Measurements from ENCODE around the gene SMPD3. TPM values are rescaled to one million over a fixed set of nuclear protein-coding genes. Genes with fewer than 3 reads are reported as not detected.

The SMPD3 gene
- total and polyA plus RNA-seq, 2 of the 8 experiments (the other 6 are each of a cell fraction or from before 2014, with no cell fraction given): 0.39 to 1.3 TPM

DNA sequence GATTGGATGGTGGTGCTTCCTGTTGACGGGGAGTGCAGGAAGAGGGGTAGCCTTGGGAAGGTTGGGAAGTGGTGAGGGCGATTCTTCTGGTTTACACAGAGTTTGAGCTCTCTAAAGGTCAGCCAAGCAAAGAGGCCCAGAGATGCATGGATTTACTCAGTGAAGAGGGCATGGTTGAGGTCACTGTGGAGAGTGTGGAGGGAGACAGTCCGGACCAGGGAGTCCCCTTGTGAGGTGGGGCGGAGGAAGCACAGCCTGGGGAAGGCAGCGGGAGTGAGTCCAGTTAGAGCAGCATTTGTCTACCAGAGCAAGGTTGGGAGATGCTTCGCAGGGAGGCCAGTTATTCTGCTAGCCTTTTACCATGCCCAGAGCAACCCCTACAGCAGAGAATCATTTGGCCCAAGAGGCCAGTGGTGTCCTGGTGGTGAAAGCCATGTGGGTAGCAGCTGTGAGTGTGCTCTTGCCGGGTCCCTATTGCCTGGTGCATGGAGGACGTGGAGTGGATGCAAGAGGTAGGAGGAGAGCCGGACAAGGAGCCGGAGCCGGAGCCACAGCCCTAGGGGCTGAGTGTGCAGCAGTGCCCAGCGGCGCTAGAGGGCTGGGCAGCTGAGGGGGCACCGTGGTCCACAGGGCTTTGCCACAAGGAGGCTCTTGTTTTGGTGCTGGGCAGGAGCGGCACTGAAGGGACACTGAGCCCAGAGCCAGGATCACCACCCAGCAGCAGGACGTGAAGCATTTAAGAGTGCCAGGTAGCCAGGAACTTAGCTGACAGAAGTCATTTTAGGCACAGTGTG, 109.8 kb downstream of the SMPD3 start:
- TF ChIP-seq KDM1A (IDR thresholded peaks at IDR 0.05; ENCODE audit: borderline replicate concordance, low read length) (no peak), BCL11A (IDR thresholded peaks at IDR 0.05; ENCODE audit: low read depth in 2 of 2, low read length in 2 of 2) (no peak), JUN (IDR thresholded peaks at IDR 0.05; ENCODE audit: low read depth, low read length) (no peak), SP4 (IDR thresholded peaks at IDR 0.05; ENCODE audit: low read length) (no peak), TAF7 (optimal IDR thresholded peaks at IDR 0.05; ENCODE audit: borderline replicate concordance, low read depth, low read length) (no peak), EP300 (IDR thresholded peaks at IDR 0.05; ENCODE audit: borderline replicate concordance in 1 of 2, low read depth in 2 of 2, low read length in 2 of 2) (no peak), BRCA1 (IDR thresholded peaks at IDR 0.05; ENCODE audit: low read depth, low read length) (no peak), SRF (IDR thresholded peaks at IDR 0.05; ENCODE audit: low read depth, low read length) (no peak)
- peaks cover 2 to 3% of the 10 kb centered on the region in 2 experiments for H4K20me1 ChIP-seq (replicated peaks in 1 of 2; ENCODE audit: control insufficient read depth in 1 of 2, insufficient read depth in 2 of 2, low read length in 2 of 2)
- no peak overlapping the region for H3K23ac ChIP-seq (ENCODE audit: insufficient read length)
- H3K4me2 ChIP-seq (ENCODE audit: insufficient read depth in 1 of 2, low read depth in 2 of 2, low read length in 2 of 2): no peak overlapping the region
- H4K91ac ChIP-seq (replicated peaks; ENCODE audit: insufficient read length, low read length): no peak overlapping the region
- H3K18ac ChIP-seq (ENCODE audit: extremely low read depth, low read length): no peak overlapping the region
- no peaks in the 10 kb centered on the region for H3K27me3 ChIP-seq (replicated peaks in 1 of 4; ENCODE audit: control insufficient read depth in 3 of 4, extremely low read depth in 1 of 4, insufficient read depth in 3 of 4, low read length in 3 of 4)
- DNase-seq (ENCODE audit: low read depth in 1 of 2, low spot score in 2 of 2) (no peak), FAIRE-seq (no peak)
- no peak overlapping the region; the same call in 1 of the 2 replicates for H2BK5ac ChIP-seq (ENCODE audit: low read depth, low read length)
- H3K9me3 ChIP-seq (ENCODE audit: insufficient read depth in 2 of 2, low read depth in 1 of 2, low read length in 1 of 2): no peaks in the 10 kb centered on the region
- no peak overlapping the region for H3K56ac ChIP-seq (replicated peaks; ENCODE audit: insufficient read length, low read depth, low read length)
- ChIA-PET CTCF (ENCODE audit: partially characterized antibody) (interaction anchor here (0.7 to 2.2 kb wide), 6 partner anchors 10 to 332 kb away, joined by 3 to 8 read pairs (median 3); partner anchors contain the start of gene SLC7A6), POLR2A (ENCODE audit: partially characterized antibody) (interaction anchor here (1.3 to 1.6 kb wide), 3 partner anchors 21 to 31 kb away, joined by 3 to 4 read pairs (median 3); partner anchors contain the start of genes PRMT7 and SLC7A6OS)
- H3K4me3 ChIP-seq (ENCODE audit: extremely low read depth in 1 of 4, insufficient read depth in 2 of 4, low read depth in 3 of 4, low read length in 4 of 4): no peak overlapping the region
- no peak overlapping the region for H3K14ac ChIP-seq (ENCODE audit: insufficient read length)
- no peak overlapping the region for H3K9ac ChIP-seq (replicated peaks in 1 of 4; ENCODE audit: extremely low read depth in 1 of 4, low read depth in 3 of 4, low read length in 3 of 4)
- no peaks in the 10 kb centered on the region; the same call in 1 of the 2 replicates for H3K79me1 ChIP-seq (ENCODE audit: low read depth, low read length)
- no peak overlapping the region for H2BK20ac ChIP-seq (ENCODE audit: low read length)
- H2AFZ ChIP-seq (ENCODE audit: low read length): no peak overlapping the region
- no peak overlapping the region for H2BK120ac ChIP-seq (replicated peaks; ENCODE audit: low read depth, low read length)
- no peaks in the 10 kb centered on the region for H3K79me2 ChIP-seq (ENCODE audit: control insufficient read depth in 1 of 2, insufficient read depth in 2 of 2, low read length in 2 of 2)
- no peak overlapping the region for H2BK15ac ChIP-seq (ENCODE audit: low read length)
- H3K27ac ChIP-seq (ENCODE audit: low read depth, low read length): no peak overlapping the region
- no peak overlapping the region for H4K5ac ChIP-seq (ENCODE audit: insufficient read length, low read depth, low read length)
- no peak overlapping the region for H3K4ac ChIP-seq (replicated peaks; ENCODE audit: insufficient read length, low read depth, low read length)
- no peak overlapping the region for H2BK12ac ChIP-seq (ENCODE audit: low read depth, low read length)
- peaks cover 12 to 45% (median 28%) of the 10 kb centered on the region in 4 experiments for H3K36me3 ChIP-seq (ENCODE audit: control insufficient read depth in 2 of 4, insufficient read depth in 4 of 4, low read length in 3 of 4)
- H2AK5ac ChIP-seq (ENCODE audit: low read depth, low read length): no peak overlapping the region
- 89% methylated on average over 16 of the region's 16 CpGs; no CpG with 5 or more reads in 1 of the 2 experiments for WGBS, 2 experiments (ENCODE audit: extremely low coverage in 1 of 2, insufficient coverage in 1 of 2, insufficient read length in 1 of 2, insufficient replicate concordance in 2 of 2, low coverage in 1 of 2, low lambda C conversion rate in 2 of 2, missing lambda C conversion rate in 1 of 2)
- H3K23me2 ChIP-seq (ENCODE audit: low read depth, low read length): no peaks in the 10 kb centered on the region
- no peaks in the 10 kb centered on the region for H3K4me1 ChIP-seq (replicated peaks in 1 of 4; ENCODE audit: control insufficient read depth in 3 of 4, insufficient read depth in 4 of 4, low read length in 3 of 4)
- no peak overlapping the region for H4K8ac ChIP-seq (ENCODE audit: extremely low read depth, insufficient read depth, low read length)
